Testis (tissue), 3 donors: ENCODE measurements around the gene RSPO4. TPM values are rescaled to one million over a fixed set of nuclear protein-coding genes. Genes with fewer than 3 reads are reported as not detected.

Experiments
- DNase-seq: peaks from one replicate; pipeline ENCODE4 v3.0.0-alpha.2; 2019
- H3K27ac ChIP-seq, 2 donors: fragments of 200-600 bp; sonication (generic); one replicate each; pipeline ENCODE4 v1.5.1; 2019
- H3K27me3 ChIP-seq: fragments of 200-600 bp; sonication (generic); one replicate; pipeline ENCODE4 v1.5.1; 2019
- H3K36me3 ChIP-seq: fragments of 200-600 bp; sonication (generic); one replicate; pipeline ENCODE4 v1.5.1; 2017; ENCODE audit warnings: low read depth; ENCODE audit errors: missing control alignments
- H3K4me1 ChIP-seq: fragments of 200-600 bp; sonication (generic); one replicate; pipeline ENCODE4 v1.5.1; 2019
- H3K4me3 ChIP-seq, 2 donors: fragments of 200-600 bp; sonication (generic); one replicate each; pipeline ENCODE4 v1.5.1; 2017 to 2019
- H3K9me3 ChIP-seq: fragments of 200-600 bp; sonication (generic); one replicate; pipeline ENCODE4 v1.5.1; 2017
- POLR2A ChIP-seq: fragments of 450-650 bp; IDR thresholded peaks from one replicate; pipeline ENCODE4 v1.6.1; 2017; ENCODE audit warnings: antibody characterized with exemption, mild to moderate bottlenecking, moderate library complexity
- WGBS, 2 donors: methylation state at CpG; one replicate each; pipeline ENCODE4 v1.1.5; 2018; 5-methylcytosine and 5-hydroxymethylcytosine counted together
- intact Hi-C: fragments of 100-400 bp; cut with DNase I; formaldehyde crosslinking; loops from one replicate; pipeline ENCODE4 v1.15.1; 2023; ENCODE audit warnings: low total_unique reads
- polyA plus RNA-seq: library from polyadenylated mRNA; stranded (reverse); fragments of 350-450 nt; fragmentation: Illumina TruSeq; extraction: RNeasy Lipid Tissue Mini Kit (QIAGEN cat#74804); gene quantifications from one replicate; pipeline ENCODE4 v1.2.3, GENCODE V29; 2014; ENCODE audit warnings: low read depth, low replicate concordance; ENCODE audit not compliant: insufficient read depth
- total RNA-seq, 2 donors: library from RNA; depleted of rRNA; stranded (reverse); fragments of >200 nt; gene quantifications; one replicate each; pipeline ENCODE4 v1.2.3, GENCODE V29; 2016
- TF ChIP-seq, protein P1 (sequence below), 3 experiments: fragments of 450-650 bp in 2 of 3; fragments of 200-600 bp in 1 of 3; sonication (generic) in 1 of 3; IDR thresholded peaks; one replicate each; pipeline ENCODE4 v1.5.1; 2016 to 2019; ENCODE audit warnings: antibody characterized with exemption in 3 of 3, mild to moderate bottlenecking in 2 of 3, moderate library complexity in 1 of 3

Gene RSPO4
- total and polyA plus RNA-seq, 3 donors from 2014 or later = 2.2 to 3.2 (median 2.6) TPM

DNA sequence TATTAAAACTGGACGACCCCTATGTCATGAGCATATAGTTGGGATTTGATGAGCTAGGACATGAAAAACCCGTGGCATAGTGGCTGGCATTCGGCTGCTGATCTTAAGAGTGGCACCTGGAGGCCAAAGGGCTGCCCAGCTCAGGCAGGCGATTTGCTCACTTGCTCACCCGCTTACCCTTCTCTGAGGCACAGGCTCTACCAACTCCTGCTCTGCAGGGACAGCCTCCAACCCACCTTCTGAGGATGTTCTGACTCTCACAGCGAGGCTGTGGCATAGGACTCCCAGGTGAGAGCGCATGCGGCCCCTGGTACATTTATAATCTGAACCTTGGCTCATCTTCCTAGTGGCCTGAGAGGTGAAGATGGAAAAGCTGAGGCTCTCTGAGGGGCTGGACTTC lies 995 bp downstream of the RSPO4 start:
- no peaks in the 10 kb centered on the region for H3K9me3 ChIP-seq
- H3K27me3 ChIP-seq = no peaks in the 10 kb centered on the region
- 67 to 73% methylated on average over 8 of the region's 8 CpGs for WGBS, 2 donors
- no peak overlapping the region for H3K4me3 ChIP-seq
- no peaks in the 10 kb centered on the region for H3K36me3 ChIP-seq
- no peak for DNase-seq
- no peak overlapping the region for H3K27ac ChIP-seq
- no peak for TF ChIP-seq POLR2A
- TF ChIP-seq, protein P1, sequence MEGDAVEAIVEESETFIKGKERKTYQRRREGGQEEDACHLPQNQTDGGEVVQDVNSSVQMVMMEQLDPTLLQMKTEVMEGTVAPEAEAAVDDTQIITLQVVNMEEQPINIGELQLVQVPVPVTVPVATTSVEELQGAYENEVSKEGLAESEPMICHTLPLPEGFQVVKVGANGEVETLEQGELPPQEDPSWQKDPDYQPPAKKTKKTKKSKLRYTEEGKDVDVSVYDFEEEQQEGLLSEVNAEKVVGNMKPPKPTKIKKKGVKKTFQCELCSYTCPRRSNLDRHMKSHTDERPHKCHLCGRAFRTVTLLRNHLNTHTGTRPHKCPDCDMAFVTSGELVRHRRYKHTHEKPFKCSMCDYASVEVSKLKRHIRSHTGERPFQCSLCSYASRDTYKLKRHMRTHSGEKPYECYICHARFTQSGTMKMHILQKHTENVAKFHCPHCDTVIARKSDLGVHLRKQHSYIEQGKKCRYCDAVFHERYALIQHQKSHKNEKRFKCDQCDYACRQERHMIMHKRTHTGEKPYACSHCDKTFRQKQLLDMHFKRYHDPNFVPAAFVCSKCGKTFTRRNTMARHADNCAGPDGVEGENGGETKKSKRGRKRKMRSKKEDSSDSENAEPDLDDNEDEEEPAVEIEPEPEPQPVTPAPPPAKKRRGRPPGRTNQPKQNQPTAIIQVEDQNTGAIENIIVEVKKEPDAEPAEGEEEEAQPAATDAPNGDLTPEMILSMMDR (IDR thresholded peaks at IDR 0.05) = no peak
- intact Hi-C loops = no loop called here
- H3K4me1 ChIP-seq = no peaks in the 10 kb centered on the region

DNA sequence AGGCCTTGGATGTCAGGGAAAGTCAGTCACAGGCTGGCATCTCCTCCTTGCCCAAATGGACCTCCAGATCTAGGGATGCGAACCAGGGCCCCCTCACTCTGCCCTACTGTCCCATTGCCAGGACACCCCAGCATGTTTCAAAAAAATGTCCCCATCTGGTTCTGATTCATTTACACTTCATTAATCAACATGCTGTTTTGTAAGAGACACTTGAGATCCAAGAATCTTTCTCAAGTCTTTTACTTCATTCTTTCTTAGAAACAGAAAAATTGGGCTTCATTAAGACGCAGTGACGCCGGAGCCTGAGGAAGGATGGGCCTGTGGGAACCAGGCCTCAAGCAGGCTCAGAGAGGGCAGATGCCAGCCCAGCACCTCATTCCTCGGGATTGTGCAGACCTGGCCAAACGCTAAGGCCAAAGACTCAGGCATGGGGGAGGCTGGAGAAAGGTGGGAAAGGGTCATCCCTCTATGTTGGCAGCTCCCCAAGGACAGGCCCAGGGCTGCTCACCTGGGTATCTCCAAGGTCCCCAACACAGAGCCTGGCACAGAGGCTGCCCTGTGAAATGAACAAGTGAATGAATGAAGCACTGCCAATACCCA lies 3.8 kb downstream of the RSPO4 start:
- H3K27ac ChIP-seq = no peak overlapping the region
- H3K9me3 ChIP-seq = no peaks in the 10 kb centered on the region
- H3K27me3 ChIP-seq = no peaks in the 10 kb centered on the region
- no peaks in the 10 kb centered on the region for H3K4me1 ChIP-seq
- H3K4me3 ChIP-seq = no peak overlapping the region
- no peak for TF ChIP-seq POLR2A
- TF ChIP-seq, protein P1 (IDR thresholded peaks at IDR 0.05) = no peak
- WGBS, 2 donors = 75 to 78% methylated on average over 6 of the region's 6 CpGs
- intact Hi-C loops = no loop called here
- H3K36me3 ChIP-seq = no peaks in the 10 kb centered on the region
- DNase-seq = no peak

DNA sequence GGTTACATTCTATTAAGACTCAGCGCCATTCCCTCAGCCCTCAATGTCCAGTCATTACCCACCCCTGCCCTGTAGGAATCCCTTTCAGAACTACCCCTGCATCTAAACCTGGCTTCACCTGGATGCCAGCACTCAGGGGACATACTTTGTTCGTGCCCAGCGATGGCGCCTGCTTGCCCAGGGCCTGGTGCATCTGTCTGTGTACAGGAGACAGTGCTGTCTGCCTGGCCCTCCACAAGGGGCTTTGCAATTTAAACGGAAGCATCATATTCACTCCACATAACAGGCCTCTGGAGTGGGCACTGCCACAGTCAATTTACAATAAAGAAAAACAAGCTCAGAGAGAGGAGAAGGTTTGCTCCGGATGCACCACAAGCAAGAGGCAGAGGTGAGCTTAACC lies 4.6 kb downstream of the RSPO4 start:
- WGBS, 2 donors = 89 to 92% methylated on average over 6 of the region's 6 CpGs
- DNase-seq = no peak
- TF ChIP-seq, protein P1 (IDR thresholded peaks at IDR 0.05) = no peak
- no peak for TF ChIP-seq POLR2A
- Histone ChIP-seq H3K9me3 (no peaks in the 10 kb centered on the region), H3K4me1 (no peaks in the 10 kb centered on the region), H3K36me3 (no peaks in the 10 kb centered on the region), H3K27me3 (no peaks in the 10 kb centered on the region), H3K27ac (no peak overlapping the region), H3K4me3 (no peak overlapping the region)
- intact Hi-C loops = no loop called here

DNA sequence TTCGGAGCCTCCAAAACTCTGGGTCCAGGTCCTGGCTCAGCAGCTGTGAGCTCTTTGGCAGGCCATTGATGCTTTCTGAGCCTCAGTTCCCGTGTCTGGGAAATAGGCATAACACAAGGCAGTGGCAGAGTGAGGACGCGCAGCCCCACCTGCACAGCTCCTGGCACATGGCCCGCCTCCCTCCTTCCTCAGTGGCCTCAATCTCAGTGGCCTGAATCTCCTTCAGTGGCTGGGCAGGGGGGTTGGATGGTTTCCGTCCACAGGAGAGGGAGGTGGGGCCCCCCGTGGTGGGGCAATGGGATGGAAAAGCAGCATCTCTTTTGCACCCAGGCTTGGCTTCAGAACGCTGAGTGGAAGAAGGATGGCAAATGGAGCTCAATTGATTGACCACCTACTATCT lies 5.1 kb downstream of the RSPO4 start:
- 93 to 94% methylated on average over 8 of the region's 8 CpGs for WGBS, 2 donors

More for the DNA sequence above, 5.1 kb downstream of the RSPO4 start:
- no peaks in the 10 kb centered on the region for H3K4me1 ChIP-seq
- intact Hi-C loops = no loop called here
- DNase-seq = no peak
- H3K27me3 ChIP-seq = no peaks in the 10 kb centered on the region
- H3K27ac ChIP-seq = no peak overlapping the region
- no peak overlapping the region for H3K4me3 ChIP-seq
- H3K36me3 ChIP-seq = no peaks in the 10 kb centered on the region
- H3K9me3 ChIP-seq = no peaks in the 10 kb centered on the region
- TF ChIP-seq, protein P1 (IDR thresholded peaks at IDR 0.05) = no peak
- TF ChIP-seq POLR2A = no peak
